Measurements from ENCODE around the gene DENND5A.
"Not testable (repeated sequence)": the region's sequence is repeated elsewhere in the genome, so short reads cannot be mapped to it uniquely, and the experiment has no call there.

The DENND5A gene

GRCh38 chr11:9176136-9176535, 89.0 kb downstream of the DENND5A start:
- peak in 1 of 14 donors; percentile 3 for DNase-seq

GRCh38 chr11:9172389-9172788, 92.8 kb downstream of the DENND5A start:
- no peak for DNase-seq

- no peak for DNase-seq
Observed at GRCh38 chr11:9170450-9170849, 94.7 kb downstream of the DENND5A start.

GRCh38 chr11:9169595-9170295, 95.4 kb downstream of the DENND5A start:
- no peak for DNase-seq

GRCh38 chr11:9161991-9162390, 103.2 kb downstream of the DENND5A start:
- DNase-seq, result not testable (repeated sequence)

- no peak for DNase-seq
Observed at GRCh38 chr11:9160166-9160565, 105.0 kb downstream of the DENND5A start.

- no peak for DNase-seq
Observed at GRCh38 chr11:9158898-9159391, 106.2 kb downstream of the DENND5A start.

- DNase-seq, result no peak
Observed at GRCh38 chr11:9155930-9156329, 109.2 kb downstream of the DENND5A start.

- DNase-seq, result no peak
Observed at GRCh38 chr11:9153651-9154050, 111.5 kb downstream of the DENND5A start.

- no peak for DNase-seq
Observed at GRCh38 chr11:9151631-9152030, 113.5 kb downstream of the DENND5A start.

- DNase-seq, result no peak
Observed at GRCh38 chr11:9150926-9151325, 114.2 kb downstream of the DENND5A start.

GRCh38 chr11:9150501-9150900, 114.6 kb downstream of the DENND5A start:
- DNase-seq, result no peak

GRCh38 chr11:9148727-9149126, 116.4 kb downstream of the DENND5A start:
- no peak for DNase-seq

GRCh38 chr11:9148035-9148434, 117.1 kb downstream of the DENND5A start:
- DNase-seq, result no peak

- DNase-seq, result peak in 2 of 14 donors; percentile 11 to 22
Observed at GRCh38 chr11:9146477-9146876, 118.7 kb downstream of the DENND5A start.

- DNase-seq, result no peak
Observed at GRCh38 chr11:9145283-9145682, 119.9 kb downstream of the DENND5A start.

GRCh38 chr11:9144828-9145227, 120.3 kb downstream of the DENND5A start:
- DNase-seq, result peak in 1 of 14 donors; percentile 70

- peak in 1 of 14 donors; percentile 19 for DNase-seq
Observed at GRCh38 chr11:9143721-9144120, 121.4 kb downstream of the DENND5A start.

- peak in 12 of 14 donors; percentile 34 to 78 (median 62) for DNase-seq
Observed at GRCh38 chr11:9142732-9143131, 122.4 kb downstream of the DENND5A start.

GRCh38 chr11:9141186-9141585, 124.0 kb downstream of the DENND5A start:
- no peak for DNase-seq

GRCh38 chr11:9139628-9140357, 125.4 kb downstream of the DENND5A start:
- no peak for DNase-seq

- DNase-seq, result peak in 1 of 14 donors; percentile 62
Observed at GRCh38 chr11:9138612-9139579, 126.3 kb downstream of the DENND5A start.

- no peak for DNase-seq
Observed at GRCh38 chr11:9138133-9138453, 127.1 kb downstream of the DENND5A start.

Data from C1 segment of cervical spinal cord (tissue), 14 donors.